ENCODE results near the gene PADI2.

Gene PADI2

DNA sequence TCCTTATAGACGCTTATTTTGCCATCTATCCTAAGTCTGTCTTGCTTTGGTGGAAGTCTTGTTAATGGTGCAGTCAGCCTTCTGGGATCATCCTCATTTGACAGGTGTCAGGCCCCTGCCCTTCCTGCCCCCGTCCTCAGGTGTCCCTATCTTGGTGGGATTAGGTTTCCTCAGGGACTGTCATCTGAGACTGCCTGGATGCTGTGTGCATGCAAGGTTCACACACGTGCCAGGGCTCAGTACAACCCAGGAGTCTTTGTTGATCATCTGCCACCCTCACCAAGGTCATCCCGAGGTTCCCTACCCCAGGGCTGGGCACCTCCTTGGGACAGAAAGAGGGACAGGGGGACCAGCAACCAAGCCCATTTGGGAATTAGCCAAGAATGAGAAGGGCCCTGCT lies 18.0 kb downstream of the PADI2 start:
- TF ChIP-seq CTCF (IDR thresholded peaks at IDR 0.05; ENCODE audit: unreplicated experiment in 3 of 3), result no peak
- no peaks in the 10 kb centered on the region for H3K9me3 Mint-ChIP-seq
- H3K27me3 Mint-ChIP-seq (ENCODE audit: low read depth), result peaks cover 17% of the 10 kb centered on the region
- H3K4me1 Mint-ChIP-seq, result peaks cover 18% of the 10 kb centered on the region
- H3K27ac Mint-ChIP-seq, result no peak overlapping the region
- H3K36me3 Mint-ChIP-seq (ENCODE audit: low read depth), result no peaks in the 10 kb centered on the region
- H3K4me3 Mint-ChIP-seq, result no peak overlapping the region

DNA sequence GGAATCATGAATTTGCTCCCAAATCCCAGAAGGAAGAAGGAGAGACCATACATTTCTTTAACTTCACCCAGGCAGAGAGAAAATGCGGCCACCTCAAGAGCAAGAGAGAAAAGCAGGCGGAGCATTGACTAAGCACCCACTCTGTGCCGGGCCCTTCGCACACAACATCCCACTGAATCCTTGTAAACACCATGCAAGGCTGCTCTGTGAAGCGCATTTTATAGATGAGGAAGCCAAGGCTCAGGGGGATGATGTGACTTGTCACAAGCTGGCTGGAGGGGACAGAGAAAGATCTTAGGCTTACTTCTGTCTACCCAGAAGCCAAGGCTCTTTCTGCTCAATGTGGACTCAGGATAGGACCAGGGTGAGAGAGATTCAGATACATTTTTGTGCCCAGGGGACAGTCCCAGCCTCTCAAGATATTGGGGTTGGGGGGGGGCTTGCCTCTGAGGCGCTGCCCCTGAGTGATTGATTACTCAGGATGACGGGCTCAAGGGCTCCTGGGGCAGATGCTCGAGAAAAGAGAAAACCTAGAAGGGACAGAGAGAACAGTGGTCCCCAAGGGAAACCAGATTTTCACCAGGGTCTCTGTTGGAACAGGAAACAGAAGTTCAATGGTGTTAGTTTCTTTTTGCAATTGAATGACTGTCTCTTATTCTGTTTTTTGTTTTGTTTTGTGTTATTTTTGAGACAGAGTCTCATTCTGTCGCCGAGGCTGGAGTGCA lies 19.5 kb downstream of the PADI2 start:
- H3K27ac Mint-ChIP-seq, result no peak overlapping the region
- H3K4me1 Mint-ChIP-seq, result peaks cover 18% of the 10 kb centered on the region
- H3K4me3 Mint-ChIP-seq, result no peak overlapping the region
- peaks cover 21% of the 10 kb centered on the region for H3K27me3 Mint-ChIP-seq (ENCODE audit: low read depth)
- no peaks in the 10 kb centered on the region for H3K9me3 Mint-ChIP-seq
- no peaks in the 10 kb centered on the region for H3K36me3 Mint-ChIP-seq (ENCODE audit: low read depth)
- TF ChIP-seq CTCF (IDR thresholded peaks at IDR 0.05; ENCODE audit: unreplicated experiment in 3 of 3), result no peak

GRCh38 chr1:17098446-17099317 lies 20.6 kb downstream of the PADI2 start:
- peaks cover 21% of the 10 kb centered on the region for H3K27me3 Mint-ChIP-seq (ENCODE audit: low read depth)
- H3K4me1 Mint-ChIP-seq, result peaks cover 18% of the 10 kb centered on the region
- no peaks in the 10 kb centered on the region for H3K36me3 Mint-ChIP-seq (ENCODE audit: low read depth)
- H3K9me3 Mint-ChIP-seq, result no peaks in the 10 kb centered on the region
- no peak for TF ChIP-seq CTCF (IDR thresholded peaks at IDR 0.05; ENCODE audit: unreplicated experiment in 3 of 3)
- no peak overlapping the region for H3K4me3 Mint-ChIP-seq
- H3K27ac Mint-ChIP-seq, result peak overlapping the region in 1 of 3 experiments; percentile 63

DNA sequence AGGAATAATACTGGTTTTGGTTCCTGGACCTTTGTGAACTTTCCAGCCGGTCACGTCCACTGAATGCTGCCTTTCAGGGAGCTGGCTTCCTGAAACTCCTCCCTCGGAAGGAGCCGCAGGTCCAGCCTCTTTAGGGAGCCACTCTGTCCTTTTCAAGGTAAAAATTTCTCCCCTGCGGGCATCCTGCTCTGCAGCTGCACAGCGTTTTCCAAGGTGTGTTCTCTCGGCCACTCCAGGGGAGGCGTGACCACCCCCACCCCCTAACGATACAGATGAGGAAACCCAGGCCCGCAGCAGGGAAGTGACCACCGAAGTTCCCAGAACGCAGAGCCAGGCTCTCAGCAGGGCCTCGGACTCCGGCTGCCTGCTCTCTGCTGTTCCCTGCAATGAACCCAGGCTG lies 21.5 kb downstream of the PADI2 start:
- H3K4me3 Mint-ChIP-seq, result no peak overlapping the region
- peak overlapping the region in 1 of 3 experiments; percentile 87 for H3K27ac Mint-ChIP-seq

GRCh38 chr1:17097147-17097546 lies 22.1 kb downstream of the PADI2 start:
- H3K9me3 Mint-ChIP-seq, result peaks cover 3% of the 10 kb centered on the region
- TF ChIP-seq CTCF (IDR thresholded peaks at IDR 0.05; ENCODE audit: unreplicated experiment in 3 of 3), result no peak
- H3K4me1 Mint-ChIP-seq, result peaks cover 18% of the 10 kb centered on the region
- H3K27ac Mint-ChIP-seq, result peak overlapping the region in 1 of 3 experiments; percentile 87
- H3K27me3 Mint-ChIP-seq (ENCODE audit: low read depth), result peaks cover 21% of the 10 kb centered on the region
- no peak overlapping the region for H3K4me3 Mint-ChIP-seq
- no peaks in the 10 kb centered on the region for H3K36me3 Mint-ChIP-seq (ENCODE audit: low read depth)

More for the DNA sequence above, 21.5 kb downstream of the PADI2 start:
- Mint-ChIP-seq H3K4me1 (peaks cover 18% of the 10 kb centered on the region), H3K27me3 (ENCODE audit: low read depth) (peaks cover 21% of the 10 kb centered on the region), H3K9me3 (no peaks in the 10 kb centered on the region), H3K36me3 (ENCODE audit: low read depth) (no peaks in the 10 kb centered on the region)
- TF ChIP-seq CTCF (IDR thresholded peaks at IDR 0.05; ENCODE audit: unreplicated experiment in 3 of 3), result no peak

All from nephron (organoid).